HG03521 (cell line): Measurements from ENCODE around the gene ANKRD42.
"Not testable (repeated sequence)": the region's sequence is repeated elsewhere in the genome, so short reads cannot be mapped to it uniquely, and the experiment has no call there.

Experiments
- ATAC-seq: cut with Tn5 transposase; IDR thresholded peaks from one replicate; pipeline ENCODE4 v1.9.1; 2021; ENCODE audit warnings: mild to moderate bottlenecking, moderate library complexity; ENCODE audit not compliant: unreplicated experiment

Gene ANKRD42

DNA sequence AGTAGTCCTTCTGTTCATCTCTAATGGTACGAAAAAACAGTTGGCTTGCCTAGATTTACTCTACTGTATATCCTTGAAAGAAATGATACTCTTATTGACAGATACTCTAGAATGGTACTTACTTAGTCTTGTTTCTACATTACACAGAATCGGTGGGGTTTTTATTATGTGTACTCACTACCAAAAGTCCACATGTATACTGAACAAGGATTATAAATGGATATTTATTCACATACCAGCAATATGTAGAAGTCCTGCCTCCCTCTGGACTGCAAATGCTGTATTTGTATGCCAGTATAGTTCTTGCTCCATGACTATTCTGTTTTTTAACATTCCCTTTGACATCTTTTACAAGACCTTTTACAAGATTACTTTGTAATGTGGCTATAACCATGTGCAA, 22.6 kb upstream of the ANKRD42 start:
- ATAC-seq = no peak

DNA sequence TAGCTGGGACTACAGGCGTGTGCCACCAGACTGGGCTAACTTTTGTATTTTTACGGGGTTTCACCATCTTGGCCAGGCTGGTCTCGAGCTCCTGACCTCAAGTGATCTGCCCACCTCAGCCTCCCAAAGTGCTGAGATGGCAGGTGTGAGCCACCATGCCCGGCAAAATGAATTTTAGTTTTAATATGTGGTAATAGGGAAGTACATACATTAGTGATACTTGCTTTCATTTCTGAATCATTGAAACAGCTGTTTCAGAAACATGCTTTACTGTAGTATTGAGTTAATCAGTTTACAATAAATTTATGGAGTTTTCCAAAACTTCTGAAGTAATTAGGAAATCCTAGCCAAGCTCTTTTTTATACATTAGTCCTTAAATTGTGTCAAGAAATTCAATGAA, 21.0 kb upstream of the ANKRD42 start:
- ATAC-seq = no peak

DNA sequence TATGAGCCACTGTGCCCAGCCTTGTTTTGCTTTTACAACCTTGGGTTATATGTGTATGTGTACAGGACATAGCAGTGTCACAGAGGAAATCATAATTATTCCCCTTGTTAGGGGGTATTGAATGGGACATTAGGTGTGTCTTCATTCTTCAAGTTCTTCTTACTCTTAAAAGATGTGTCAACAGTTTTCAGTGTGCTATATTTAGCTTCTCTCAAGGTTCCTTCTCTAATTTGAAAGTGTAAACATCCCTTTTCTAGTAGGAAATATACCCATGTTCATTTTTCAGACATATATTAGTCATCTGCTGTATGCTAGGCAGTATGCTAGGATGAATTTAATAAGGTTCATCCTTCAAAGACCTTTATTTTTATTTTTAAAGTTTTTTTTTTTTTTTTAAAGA, 19.5 kb upstream of the ANKRD42 start:
- ATAC-seq = no peak

DNA sequence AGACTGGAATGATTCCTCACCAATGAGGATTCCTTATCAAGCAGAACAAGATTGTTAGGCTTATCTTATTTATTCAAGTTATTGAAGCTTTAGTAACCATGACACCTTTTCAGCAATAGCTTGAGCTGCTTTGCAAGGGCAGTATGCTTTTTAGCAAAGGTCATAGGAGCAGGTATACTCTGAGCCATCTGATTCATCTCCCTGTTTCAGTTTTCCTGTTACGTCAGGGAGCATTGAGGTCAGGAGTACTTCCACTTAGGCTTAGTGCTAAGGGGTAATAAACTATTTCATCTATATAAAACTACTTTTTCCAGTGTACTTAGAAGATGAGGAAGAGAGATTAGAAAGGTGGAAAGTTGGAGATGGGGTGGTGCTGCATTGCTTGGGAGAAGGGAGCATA, 17.7 kb upstream of the ANKRD42 start:
- no peak for ATAC-seq

DNA sequence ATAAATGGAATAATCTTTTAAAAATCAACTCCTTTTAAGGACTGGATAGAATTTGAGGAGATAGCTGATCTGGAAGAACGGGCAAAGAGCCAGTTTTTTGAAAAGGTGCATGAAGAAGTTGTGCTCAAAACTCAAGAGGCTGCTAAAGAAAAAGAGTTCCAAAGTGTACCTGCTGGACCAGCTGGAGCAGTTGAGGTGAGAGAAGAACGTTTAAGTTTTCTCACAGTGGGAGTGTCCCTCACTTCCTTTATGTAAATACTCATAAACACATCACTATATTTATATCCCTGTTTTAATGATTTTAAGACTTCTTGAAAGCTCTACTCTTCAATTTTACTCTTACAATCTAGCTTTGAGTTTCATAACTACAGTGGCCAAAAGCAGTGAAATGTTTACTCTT, 11.7 kb upstream of the ANKRD42 start:
- no peak for ATAC-seq

DNA sequence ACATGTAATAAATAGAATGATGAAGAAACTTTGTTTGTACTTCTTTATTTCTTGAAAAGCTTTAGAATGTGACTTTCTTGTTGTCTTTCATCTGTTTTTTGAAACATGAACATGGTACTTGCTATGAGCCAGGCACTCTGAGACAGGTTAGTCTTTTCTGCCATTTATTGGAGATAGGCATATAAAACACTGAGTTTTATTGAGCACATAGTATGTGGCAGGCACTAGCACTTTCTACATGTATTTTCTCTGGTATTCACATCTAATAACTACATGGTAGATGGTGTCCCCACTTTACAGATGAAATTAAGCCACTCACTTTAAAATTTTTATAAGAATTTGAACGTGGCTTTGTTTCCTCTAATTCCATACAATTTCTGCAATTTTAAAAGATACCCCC, 7.7 kb upstream of the ANKRD42 start:
- no peak for ATAC-seq

DNA sequence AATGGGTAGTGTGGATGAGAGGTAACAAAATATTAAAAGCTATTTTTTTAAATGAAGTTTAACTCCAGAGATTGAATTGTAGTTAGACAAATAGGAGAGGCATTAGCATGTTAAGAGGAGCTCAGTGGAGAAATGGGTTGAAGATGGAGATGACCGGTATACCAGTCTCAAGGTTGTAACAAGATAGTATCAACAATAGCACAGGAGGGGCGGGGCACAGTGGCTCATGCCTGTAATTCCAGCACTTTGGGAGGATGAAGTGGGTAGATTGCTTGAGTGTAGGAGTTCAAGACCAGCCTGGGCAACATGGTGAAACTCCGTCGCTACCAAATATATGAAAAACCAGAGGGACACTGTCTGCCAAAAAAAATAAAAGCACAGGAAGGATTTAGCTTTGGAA, 6.0 kb upstream of the ANKRD42 start:
- no peak for ATAC-seq

DNA sequence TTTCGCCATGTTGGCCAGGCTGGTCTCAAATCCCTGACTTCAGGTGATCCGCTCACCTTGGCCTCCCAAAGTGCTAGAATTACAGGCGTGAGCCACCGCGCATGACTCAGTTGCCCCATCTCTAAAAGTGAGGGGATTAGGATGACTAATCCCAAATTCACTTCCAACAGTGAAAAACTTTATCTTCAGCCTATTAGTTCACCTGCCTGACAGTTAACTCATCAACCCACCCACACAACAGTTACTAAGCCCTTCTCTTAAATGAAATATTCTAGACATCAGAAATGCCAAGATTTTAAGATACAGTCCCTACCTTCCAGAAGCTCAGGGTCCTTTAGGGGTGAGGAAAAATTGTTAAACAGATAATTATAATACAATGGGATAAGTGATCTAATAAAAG, 2.0 kb upstream of the ANKRD42 start:
- no peak for ATAC-seq

DNA sequence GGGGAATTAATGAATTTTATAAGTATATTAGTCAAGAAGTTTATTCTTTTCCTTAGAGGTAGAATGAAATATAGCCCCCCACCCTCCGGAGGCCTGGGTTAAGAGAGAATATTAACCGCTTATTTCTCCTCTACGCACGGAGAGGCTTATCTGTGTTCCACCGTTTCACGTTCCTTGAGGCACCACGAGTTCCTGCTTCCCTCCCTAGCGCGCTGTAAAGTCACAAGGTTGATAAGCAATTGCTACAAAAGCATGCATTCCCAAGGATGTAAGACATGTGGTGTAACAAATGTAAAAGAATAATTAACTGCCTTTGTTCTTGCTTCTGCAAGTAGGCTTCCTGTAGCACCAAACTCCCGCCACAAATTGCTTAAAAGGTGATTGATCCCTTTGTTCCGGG, 1.5 kb upstream of the ANKRD42 start:
- ATAC-seq = no peak

DNA sequence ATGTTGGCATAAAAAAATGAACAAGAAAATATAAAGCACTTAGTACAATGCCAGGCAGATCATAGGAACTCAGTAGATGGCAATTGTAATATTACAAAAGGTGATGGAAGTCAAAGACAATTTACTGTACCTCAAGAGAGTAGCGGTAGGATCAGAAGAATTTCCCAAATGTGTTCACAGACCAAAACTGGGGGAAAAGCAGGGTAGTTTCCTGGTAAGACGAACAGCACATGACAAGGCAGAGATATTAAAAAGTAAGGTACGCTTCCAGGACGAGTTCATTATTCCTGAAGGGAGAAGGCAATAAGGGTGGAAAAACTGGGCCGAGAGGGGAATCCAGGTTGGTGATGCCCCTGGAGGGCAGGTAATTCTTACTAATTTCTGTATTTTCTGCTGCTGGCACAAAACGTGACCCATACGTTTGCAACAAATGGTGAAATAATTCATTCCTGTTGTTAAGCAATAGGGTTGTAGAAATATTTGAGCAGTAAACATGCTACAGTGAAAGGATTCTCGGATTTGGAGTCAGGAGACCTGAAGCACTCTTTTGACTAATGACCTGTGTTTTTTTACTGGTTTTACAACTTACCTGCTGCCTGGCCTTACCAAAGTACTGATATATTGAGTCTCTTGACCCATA, 786 bp upstream of the ANKRD42 start:
- no peak for ATAC-seq

DNA sequence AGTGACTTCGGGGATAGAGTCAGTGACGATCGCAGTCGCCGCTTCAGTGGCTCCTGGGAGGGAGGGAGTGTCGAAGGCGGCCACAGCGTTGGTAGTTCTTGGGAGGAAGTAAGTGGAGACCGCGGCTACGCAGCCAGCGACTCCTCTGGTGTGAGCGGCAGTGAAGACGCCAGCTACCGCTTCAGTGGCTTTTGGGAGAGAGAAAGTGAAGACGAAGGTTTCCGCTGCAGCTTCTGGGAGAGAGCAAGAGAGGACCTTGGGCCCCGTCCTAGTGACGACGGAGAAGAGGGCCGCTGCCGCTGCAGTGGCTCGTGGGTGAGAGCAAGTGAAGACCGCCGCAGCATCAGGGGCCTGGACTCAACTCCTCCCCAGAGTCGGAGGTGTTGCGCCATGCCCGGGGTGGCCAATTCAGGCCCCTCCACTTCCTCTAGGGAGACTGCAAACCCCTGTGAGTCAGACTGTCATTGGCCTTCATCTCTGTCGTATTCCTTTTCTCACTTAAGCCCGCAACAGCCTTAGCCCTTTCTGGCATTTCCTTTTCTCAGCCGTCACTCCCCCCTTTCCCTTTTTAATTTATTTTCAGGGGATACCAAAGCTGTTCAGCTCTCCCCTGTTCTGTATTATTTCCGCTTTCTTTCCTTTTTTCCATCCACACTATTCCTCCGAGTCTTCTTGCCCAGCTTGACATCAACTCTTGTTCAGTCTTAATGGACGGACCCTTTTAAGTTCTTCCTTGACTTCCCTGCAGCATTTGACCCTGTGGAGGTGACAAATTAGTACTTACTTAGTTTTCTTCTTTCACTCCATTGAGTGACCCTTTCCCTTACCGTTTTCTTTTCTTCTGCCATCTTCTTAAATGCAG, 1.0 kb downstream of the ANKRD42 start:
- ATAC-seq = peak; percentile 55

DNA sequence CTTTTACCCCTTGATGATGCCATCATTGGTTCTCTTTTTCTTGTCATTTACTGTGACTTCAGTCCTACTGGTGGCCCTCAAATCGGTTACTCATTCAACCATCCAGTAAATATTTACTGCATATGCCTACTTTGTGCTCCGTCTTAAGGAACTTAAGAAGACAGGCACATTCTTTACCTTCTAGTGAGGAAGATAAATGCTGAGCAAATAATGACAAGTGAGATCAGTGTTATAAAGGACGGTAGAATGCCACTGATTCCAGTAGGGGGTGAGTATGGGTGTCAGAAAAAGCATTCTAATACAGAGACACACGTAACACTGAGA, 1.6 kb downstream of the ANKRD42 start:
- no peak for ATAC-seq

DNA sequence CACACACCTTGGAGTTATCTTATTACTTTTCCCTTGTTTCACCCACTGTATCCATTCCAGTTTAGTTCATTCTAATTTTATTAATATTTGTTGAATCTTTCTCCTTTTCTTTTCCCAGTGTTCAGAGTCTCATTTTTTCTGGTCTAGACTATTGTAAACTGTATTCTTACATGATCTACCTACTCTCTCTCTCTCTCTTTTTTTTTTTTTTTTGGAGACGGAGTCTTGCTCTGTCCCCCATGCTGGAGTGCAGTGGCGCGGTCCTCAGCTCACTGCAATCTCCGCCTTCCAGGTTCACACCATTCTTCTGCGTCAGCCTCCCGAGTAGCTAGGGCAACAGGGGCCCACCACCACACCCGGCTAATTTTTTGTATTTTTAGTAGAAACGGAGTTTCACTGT, 2.1 kb downstream of the ANKRD42 start:
- ATAC-seq = no peak

DNA sequence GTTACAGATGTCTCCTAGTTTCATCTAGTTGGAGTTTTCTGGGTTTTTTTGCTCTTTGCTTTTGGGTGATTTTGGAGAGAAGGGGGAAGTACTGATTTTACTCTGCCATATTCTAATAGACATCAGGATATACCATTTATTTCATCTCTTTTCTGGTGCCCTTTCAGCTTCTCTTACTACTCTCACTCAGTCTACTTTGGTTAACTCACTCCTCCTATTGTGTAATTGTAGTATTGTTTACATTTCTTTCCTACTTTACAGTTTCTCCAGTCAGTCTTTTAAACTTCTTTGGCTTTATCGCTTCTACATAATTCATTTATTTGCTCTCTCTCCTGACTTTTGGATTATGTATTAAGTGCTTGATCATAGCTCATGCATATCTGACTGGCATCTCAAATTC, 6.5 kb downstream of the ANKRD42 start:
- no peak for ATAC-seq

DNA sequence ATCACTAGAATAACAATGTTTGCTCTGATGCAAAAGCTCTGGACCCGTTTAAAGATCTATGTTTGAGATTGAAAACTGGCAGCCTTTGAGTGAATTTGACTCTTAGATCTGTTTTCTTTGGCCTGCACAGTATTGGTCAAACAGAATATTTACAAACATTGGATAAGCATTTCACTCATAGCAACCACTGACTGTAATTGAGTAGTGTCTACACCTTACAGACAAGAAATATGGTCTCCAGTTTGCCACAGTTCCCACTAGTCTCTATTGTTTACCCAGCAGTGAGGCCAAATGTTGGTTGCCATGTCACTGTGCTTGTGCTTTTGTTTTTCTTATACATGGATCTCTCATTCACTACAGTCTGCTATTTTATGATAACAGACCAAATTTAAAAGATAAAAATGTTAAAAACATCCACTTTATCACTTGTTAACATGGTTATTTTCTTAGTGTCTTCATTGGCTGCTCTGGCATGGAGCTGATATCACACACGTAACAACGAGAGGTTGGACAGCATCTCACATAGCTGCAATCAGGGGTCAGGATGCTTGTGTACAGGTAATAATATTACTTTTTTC, 12.2 kb downstream of the ANKRD42 start:
- no peak for ATAC-seq

DNA sequence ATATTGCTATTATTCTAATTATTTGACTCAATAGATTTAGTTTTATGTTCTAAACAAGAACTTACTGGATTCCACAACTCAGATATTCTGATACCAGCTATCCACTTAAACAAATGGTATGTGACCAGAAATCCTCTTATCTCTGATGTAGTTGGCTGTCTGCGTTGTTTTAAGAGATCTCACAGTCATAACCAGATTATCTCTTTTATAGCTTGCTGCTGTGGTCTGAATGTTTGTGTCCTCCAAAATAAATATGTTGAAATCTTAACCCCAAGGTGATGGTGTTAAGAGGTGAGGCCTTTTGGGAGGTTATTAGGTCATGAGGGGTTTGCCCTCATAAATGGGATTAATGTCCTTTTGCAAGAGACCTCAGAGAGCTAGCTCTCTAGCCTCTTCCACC, 12.7 kb downstream of the ANKRD42 start:
- no peak for ATAC-seq

DNA sequence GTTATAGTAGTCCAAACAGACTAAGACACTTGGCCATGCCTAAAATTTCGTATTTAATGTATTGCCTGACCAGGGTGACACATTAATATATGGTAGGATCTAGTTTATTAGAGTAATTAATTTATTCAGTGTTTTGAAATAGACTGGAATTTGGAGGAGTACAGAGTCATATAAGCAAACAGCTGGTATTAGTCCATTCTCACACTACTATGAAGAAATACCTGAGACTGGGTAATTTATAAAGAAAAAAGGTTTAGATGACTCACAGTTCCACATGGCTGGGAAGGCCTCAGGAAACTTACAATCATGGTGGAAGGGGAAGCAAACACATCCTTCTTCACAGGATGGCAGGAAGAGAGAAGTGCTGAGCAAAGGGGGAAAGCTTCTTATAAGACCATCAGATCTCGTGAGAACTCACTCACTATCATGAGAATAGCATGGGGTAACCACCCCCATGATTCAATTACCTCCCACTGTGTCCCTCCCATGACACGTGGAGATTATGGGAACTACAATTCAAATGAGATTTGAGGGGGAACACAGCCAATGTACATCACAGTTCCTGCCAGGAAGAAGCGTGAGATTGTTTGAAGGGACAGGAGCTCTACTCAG, 13.4 kb downstream of the ANKRD42 start:
- ATAC-seq = not testable (repeated sequence)

DNA sequence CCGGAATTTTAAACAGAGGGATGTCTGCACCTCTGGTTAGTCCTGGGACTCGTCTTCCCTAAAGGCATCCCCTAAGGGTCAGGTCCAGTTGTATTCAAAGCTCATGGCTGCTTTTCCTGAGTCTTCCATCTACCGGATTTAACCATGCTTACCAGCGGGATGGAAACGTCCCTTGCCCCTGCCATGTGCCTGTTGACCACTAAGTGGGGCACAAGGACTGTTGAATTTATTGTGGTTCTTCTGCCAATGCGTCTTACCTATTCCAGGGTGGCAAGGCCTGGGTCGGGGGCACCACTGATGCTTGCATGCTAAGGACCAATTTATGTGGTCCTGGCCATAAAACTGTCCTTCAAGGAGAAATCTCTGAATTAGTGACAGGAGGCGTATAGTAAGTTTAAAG, 25.6 kb downstream of the ANKRD42 start:
- ATAC-seq = no peak

DNA sequence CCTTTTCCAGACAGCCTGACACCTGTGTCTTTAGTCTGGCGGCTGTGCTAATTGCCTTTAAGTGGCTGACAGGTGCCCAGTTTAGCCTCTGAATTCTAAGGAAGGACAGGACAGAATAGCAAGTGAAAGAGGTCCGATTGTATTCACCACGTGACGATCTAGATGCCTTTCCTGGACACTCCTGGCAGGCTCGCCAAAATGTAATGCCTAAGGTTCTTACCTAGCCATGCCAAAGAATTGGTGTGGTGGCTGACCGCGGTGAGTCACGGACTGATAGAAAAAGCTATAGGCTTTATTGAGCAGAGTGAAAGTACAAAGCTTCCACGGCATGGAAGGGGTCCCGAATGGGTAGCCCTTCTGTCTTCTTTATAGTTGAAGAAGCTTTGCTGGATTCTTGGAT, 26.7 kb downstream of the ANKRD42 start:
- ATAC-seq = no peak

DNA sequence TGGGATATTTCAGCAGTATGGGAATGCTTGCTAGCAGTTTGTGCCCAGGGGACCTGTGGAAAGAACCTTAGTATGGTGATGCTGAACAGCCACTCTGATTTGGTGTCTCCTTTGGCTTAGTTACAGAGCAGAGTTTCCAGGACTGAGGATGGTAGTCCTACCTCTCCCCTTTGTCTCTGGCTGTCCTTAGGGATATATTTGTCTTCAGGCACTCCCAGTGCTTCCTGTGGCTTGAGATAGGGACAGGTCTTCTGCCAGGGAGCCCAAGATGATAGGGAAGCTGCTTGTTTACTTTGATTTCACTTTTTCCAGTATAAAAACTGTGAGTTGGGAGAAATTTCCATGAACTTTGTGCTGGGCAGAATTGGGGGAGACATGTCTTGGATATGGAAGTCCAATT, 28.2 kb downstream of the ANKRD42 start:
- no peak for ATAC-seq

DNA sequence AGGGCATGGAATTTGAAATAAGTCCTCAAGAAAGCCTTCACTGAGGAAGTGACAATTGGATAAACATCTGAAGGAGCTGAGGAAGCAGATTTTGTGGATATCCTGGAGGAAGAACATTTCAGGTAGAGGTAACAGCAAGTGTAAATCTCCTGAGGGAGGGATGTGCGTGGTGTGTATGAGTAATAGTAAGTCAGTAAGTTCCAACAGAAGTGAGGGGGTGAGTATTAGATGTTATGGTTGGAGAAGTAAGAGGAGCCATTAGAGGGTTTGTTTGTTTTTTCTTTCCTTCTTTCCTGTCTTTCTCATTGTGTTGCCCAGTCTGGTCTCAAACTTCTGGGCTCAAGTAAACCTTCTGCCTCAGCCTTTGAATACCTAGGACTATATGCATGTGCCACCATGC, 29.0 kb downstream of the ANKRD42 start:
- ATAC-seq = no peak

DNA sequence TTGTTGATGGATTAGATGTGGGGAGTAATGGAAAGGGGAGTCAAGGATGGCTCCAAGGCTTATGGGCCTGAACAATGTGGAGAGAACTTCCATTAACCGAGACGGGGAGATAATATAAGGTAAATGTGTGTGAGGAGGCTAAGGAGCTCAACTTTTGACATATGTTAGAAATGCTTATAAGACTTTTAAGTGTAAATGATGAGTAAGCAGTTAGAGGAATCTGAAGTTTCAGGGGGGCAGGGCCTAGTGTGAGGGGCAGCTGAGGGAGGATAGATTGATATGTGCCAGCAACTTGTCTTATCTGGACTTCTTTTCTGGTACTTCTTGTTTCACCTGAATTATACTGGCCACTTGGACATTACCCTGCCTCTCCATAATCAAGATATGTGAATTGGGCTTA, 29.9 kb downstream of the ANKRD42 start:
- no peak for ATAC-seq
